Spleen (tissue), 7 donors: Measurements from ENCODE around the gene CITED4.

Experiments
- POLR2A ChIP-seq, 3 donors: fragments of 450-650 bp; IDR thresholded peaks; one replicate each; pipeline ENCODE4 v1.5.1; 2017; ENCODE audit warnings: antibody characterized with exemption in 3 of 3, mild to moderate bottlenecking in 1 of 3
- TF ChIP-seq, protein P1 (sequence below), 11 experiments: fragments of 200-600 bp in 7 of 11; fragments of 450-650 bp in 4 of 11; sonication (generic) in 4 of 11; IDR thresholded peaks in 8 of 11; conservative IDR thresholded peaks in 3 of 11; 1 replicate in 7 of 11; 2 replicates in 4 of 11; pipeline versions ENCODE4 v1.4.0 to v1.8.0; 2016 to 2021; ENCODE audit warnings: antibody characterized with exemption in 11 of 11, inconsistent platforms in 4 of 11, mild to moderate bottlenecking in 1 of 11
- donor health status: DM: no; HTN: no; CAD: no; lungs with moderate emphysema.
- donor health status: DM: no; HTN: no; CAD: no.
- donor health status: DM: no; HTN: no; CAD: no.

DNA sequence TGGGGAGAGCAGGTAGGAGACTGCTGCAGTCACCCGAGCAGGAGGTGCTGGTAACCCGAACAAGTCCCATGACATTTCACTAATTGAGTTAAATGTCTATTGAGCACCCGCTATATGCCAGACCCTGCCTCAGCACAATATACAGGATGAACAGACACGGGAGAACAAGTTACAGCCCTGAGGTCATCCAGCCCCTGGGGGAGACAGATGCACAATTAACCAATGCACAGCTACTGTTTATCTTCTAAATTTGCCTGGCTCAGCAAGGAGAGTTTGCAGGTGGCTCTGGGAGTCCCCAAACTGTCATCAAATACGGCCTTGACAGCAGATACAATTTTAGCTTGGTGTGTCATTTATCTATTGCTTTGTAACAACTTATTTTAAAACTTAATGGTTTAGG is 18.1 kb downstream of the CITED4 start:
- no peak for TF ChIP-seq POLR2A (IDR thresholded peaks at IDR 0.05)
- TF ChIP-seq, protein P1, sequence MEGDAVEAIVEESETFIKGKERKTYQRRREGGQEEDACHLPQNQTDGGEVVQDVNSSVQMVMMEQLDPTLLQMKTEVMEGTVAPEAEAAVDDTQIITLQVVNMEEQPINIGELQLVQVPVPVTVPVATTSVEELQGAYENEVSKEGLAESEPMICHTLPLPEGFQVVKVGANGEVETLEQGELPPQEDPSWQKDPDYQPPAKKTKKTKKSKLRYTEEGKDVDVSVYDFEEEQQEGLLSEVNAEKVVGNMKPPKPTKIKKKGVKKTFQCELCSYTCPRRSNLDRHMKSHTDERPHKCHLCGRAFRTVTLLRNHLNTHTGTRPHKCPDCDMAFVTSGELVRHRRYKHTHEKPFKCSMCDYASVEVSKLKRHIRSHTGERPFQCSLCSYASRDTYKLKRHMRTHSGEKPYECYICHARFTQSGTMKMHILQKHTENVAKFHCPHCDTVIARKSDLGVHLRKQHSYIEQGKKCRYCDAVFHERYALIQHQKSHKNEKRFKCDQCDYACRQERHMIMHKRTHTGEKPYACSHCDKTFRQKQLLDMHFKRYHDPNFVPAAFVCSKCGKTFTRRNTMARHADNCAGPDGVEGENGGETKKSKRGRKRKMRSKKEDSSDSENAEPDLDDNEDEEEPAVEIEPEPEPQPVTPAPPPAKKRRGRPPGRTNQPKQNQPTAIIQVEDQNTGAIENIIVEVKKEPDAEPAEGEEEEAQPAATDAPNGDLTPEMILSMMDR (IDR thresholded peaks at IDR 0.05 in 8 of 11, conservative IDR thresholded peaks at IDR 0.05 in 3 of 11) = no peak
